Large intestine (tissue), 3 donors: Measurements from ENCODE around the gene COL16A1. TPM values are rescaled to one million over a fixed set of nuclear protein-coding genes. Genes with fewer than 3 reads are reported as not detected.

Source experiments
- DNase-seq, 2 donors: peaks; one replicate each; pipeline versions ENCODE4 v3.0.0 to v3.0.0-alpha.2; 2013
- H3K27ac ChIP-seq: one replicate; pipeline ENCODE4 v1.5.1; 2013; ENCODE audit warnings: low read length
- H3K27me3 ChIP-seq: 2 replicates; pipeline ENCODE4 v1.6.1; 2013; ENCODE audit warnings: low read length; ENCODE audit not compliant: control insufficient read depth, insufficient read depth
- H3K36me3 ChIP-seq: 2 replicates; pipeline ENCODE4 v1.6.1; 2013; ENCODE audit warnings: low read length; ENCODE audit not compliant: control insufficient read depth, insufficient read depth
- H3K4me1 ChIP-seq: one replicate; pipeline ENCODE4 v1.6.1; 2013; ENCODE audit warnings: low read length; ENCODE audit not compliant: control insufficient read depth, insufficient read depth
- H3K4me3 ChIP-seq: one replicate; pipeline ENCODE4 v1.5.1; 2013; ENCODE audit warnings: low read length
- H3K9me3 ChIP-seq: one replicate; pipeline ENCODE4 v1.6.1; 2013; ENCODE audit warnings: mild to moderate bottlenecking, low read depth, low read length, moderate library complexity; ENCODE audit not compliant: control insufficient read depth
- WGBS: methylation state at CpG from one replicate; pipeline ENCODE4 v1.1.5; 2013; ENCODE audit warnings: low lambda C conversion rate; ENCODE audit not compliant: insufficient coverage; 5-methylcytosine and 5-hydroxymethylcytosine counted together
- polyA plus RNA-seq: library from polyadenylated mRNA; unstranded; fragments of 120-200 nt; gene quantifications from one replicate; pipeline ENCODE4 v1.2.1, GENCODE V29; 2013

The COL16A1 gene
- polyA plus RNA-seq, 1 donor = 188 TPM

DNA sequence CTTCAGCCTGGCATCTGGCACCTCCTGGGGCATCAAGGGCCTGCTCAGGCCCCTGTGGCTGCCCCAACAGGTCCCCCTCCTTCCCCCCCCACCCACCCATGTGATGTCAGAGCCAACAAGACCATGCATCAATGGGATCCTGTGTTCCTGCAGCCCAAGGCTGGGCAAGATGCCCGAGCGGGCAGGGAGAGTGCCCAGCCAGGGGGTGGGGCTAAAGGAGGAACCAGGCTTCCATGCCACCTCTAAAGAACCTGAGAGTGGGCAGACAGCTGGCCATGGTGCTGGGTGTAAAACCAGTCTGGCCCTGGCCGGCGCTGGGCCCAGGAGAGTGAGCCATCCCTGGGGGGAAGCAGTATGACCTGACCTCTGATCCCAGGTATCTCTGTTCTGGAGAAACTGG lies 7.6 kb downstream of the COL16A1 start:
- Histone ChIP-seq H3K9me3 (no peaks in the 10 kb centered on the region), H3K4me3 (no peak overlapping the region), H3K36me3 (peaks cover 72% of the 10 kb centered on the region), H3K27me3 (no peaks in the 10 kb centered on the region), H3K4me1 (peaks cover 16% of the 10 kb centered on the region), H3K27ac (no peak overlapping the region)
- DNase-seq = no peak
- WGBS = no CpG with 5 or more reads among the region's 4 CpGs

DNA sequence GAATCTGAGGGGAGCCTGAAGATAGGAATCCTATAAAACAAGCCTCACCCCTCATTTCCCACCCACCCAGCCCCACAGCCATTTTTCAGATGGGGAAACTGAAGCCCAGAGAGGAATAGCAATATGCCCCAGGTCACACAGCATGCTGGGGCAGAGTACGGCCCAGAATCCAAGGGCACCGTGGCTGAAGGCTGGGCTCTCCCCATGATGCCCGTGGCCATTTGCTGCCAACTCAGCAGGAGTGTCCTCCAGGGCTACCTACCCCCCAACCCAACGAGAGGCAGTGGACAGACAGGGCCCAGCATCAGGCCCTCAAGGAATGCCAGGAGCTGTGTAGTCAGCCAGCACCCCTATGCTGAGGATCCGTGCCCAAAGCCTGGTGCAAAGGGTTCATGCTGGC lies 8.5 kb downstream of the COL16A1 start:
- Histone ChIP-seq H3K27ac (no peak overlapping the region), H3K4me1 (peaks cover 9% of the 10 kb centered on the region), H3K36me3 (peaks cover 81% of the 10 kb centered on the region), H3K4me3 (no peak overlapping the region), H3K27me3 (no peaks in the 10 kb centered on the region), H3K9me3 (no peaks in the 10 kb centered on the region)
- no CpG with 5 or more reads among the region's 5 CpGs for WGBS
- DNase-seq = no peak

DNA sequence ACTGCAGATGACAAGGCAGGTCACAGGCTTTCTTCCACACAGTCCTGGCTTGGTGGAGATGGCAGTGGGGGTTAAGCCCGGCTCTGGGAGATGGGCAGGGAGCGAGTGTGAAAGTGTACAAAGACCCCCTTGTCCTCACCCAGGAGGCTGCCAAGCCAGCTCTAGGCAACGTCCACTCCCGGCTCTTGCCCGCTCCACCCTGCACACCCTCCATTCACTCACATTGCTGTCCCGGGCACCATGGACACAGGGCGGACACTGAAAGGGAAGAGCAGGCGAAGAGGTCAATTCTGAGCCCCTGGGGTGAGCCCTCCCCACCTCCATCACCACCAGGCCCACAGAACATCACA lies 8.9 kb downstream of the COL16A1 start:
- DNase-seq = no peak
- H3K36me3 ChIP-seq = peaks cover 81% of the 10 kb centered on the region
- no peaks in the 10 kb centered on the region for H3K9me3 ChIP-seq
- H3K4me3 ChIP-seq = no peak overlapping the region
- no peaks in the 10 kb centered on the region for H3K27me3 ChIP-seq
- H3K4me1 ChIP-seq = peaks cover 5% of the 10 kb centered on the region
- no CpG with 5 or more reads among the region's 8 CpGs for WGBS
- no peak overlapping the region for H3K27ac ChIP-seq

DNA sequence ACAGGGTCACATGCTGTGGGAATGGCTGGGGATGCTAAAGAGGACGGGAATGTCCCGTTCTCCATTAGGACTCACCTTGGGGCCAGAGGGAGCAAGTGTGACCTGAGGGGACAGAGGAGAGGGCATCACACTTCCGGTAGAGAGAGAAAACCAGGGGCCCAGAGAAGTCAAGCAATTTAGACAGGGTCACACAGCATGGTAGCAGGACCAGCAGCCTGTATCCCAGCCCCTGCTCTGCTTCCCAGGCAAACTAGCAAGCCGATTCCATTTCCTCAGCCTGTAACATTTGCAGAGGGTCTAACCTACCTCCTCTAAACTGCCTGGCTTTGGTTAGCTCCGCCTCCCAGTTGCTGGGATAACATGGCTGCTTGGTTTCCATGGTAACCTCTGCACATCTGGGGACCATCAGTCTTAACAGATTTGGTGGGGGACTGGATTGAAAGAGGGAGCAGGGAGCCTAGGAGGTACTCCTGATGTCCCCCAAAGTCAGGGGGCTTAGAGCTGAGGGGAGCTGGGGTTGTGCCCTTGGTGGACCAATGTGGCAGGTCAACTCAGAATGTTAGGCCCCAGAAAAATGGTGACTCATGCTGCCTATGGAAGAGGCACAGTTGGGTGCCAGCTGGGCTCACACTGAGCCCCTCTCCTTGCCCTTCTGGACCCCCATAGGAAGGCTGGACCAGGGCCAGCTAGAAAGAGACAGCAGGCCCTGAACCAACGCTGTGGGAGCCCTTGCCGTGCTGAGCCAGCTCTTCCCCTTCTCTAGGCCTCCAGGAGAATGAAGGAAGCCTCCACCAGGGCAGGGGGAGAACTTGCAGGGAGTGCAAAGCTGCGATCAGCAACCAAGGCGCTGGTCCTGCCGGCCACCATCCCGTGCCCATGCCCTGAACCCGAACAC lies 9.5 kb downstream of the COL16A1 start:
- no CpG with 5 or more reads among the region's 12 CpGs for WGBS
- H3K27me3 ChIP-seq = no peaks in the 10 kb centered on the region
- peaks cover 81% of the 10 kb centered on the region for H3K36me3 ChIP-seq
- H3K9me3 ChIP-seq = no peaks in the 10 kb centered on the region
- no peaks in the 10 kb centered on the region for H3K4me1 ChIP-seq
- H3K27ac ChIP-seq = no peak overlapping the region
- DNase-seq = no peak
- no peak overlapping the region for H3K4me3 ChIP-seq

DNA sequence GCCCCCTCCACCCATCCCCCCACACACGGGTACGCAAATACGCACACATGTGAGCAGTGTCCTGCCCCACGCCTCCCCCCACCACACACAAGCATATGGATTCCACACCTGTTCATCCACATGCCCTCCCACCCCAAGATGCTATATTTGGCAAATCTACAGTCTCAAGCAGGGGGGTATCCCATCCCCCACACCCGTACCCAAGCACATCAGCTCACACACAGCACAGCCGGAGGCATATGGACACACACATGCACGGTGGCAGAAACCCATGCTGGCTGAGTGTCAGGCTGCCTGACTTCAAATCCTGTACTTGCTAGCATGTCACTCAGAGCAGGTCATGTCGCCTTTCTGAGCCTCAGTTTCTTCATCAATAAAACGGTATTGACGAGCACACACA lies 10.6 kb downstream of the COL16A1 start:
- no peaks in the 10 kb centered on the region for H3K4me1 ChIP-seq
- no peaks in the 10 kb centered on the region for H3K27me3 ChIP-seq
- H3K36me3 ChIP-seq = peaks cover 78% of the 10 kb centered on the region
- no peak for DNase-seq
- H3K27ac ChIP-seq = no peak overlapping the region
- H3K4me3 ChIP-seq = no peak overlapping the region
- WGBS = no CpG with 5 or more reads among the region's 10 CpGs
- no peaks in the 10 kb centered on the region for H3K9me3 ChIP-seq

DNA sequence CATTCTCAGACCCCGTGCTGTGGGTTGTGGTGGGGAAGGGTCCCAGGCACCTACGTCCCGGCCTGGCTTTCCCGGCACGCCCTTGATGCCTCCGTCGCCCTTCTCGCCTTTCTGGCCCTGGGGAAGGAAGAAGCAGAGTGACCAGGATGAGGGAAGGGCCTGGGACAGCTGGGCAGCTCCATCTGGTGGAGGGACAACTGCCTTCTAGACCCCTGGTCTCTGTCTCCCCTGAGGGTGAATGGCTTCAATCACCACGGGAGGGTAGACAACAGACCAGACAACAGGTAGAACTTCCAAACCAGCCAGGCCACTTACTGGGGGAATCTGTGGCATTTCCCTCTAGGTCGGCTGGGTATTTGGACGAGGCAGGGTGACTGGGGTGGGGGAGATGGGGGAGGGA lies 11.9 kb downstream of the COL16A1 start:
- Histone ChIP-seq H3K4me1 (no peaks in the 10 kb centered on the region), H3K27ac (no peak overlapping the region), H3K27me3 (no peaks in the 10 kb centered on the region), H3K36me3 (peaks cover 72% of the 10 kb centered on the region), H3K4me3 (no peak overlapping the region), H3K9me3 (no peaks in the 10 kb centered on the region)
- WGBS = no CpG with 5 or more reads among the region's 11 CpGs
- DNase-seq = no peak

DNA sequence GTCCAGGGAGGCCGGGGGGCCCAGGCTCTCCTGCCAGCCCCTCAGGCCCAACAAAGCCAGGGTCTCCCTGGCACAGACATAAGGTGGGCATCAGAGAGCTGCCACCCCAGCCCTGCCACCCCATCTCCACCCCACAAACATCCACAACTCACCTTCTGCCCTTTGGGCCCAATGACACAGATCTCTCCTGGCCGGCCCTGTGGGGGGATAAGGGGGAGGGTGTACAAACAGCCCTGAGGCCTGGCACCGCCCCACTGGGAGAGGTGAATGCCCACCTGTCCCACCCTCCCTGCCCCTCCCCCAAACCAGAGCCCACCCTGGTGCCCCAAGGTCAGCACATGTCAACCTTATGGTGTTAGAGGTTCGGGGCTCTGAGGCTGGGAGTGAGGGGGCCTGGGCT lies 12.4 kb downstream of the COL16A1 start:
- Histone ChIP-seq H3K4me1 (peaks cover under 1% of the 10 kb centered on the region), H3K36me3 (peaks cover 68% of the 10 kb centered on the region), H3K27me3 (no peaks in the 10 kb centered on the region), H3K9me3 (no peaks in the 10 kb centered on the region), H3K4me3 (no peak overlapping the region), H3K27ac (no peak overlapping the region)
- WGBS = no CpG with 5 or more reads among the region's 4 CpGs
- DNase-seq = no peak

DNA sequence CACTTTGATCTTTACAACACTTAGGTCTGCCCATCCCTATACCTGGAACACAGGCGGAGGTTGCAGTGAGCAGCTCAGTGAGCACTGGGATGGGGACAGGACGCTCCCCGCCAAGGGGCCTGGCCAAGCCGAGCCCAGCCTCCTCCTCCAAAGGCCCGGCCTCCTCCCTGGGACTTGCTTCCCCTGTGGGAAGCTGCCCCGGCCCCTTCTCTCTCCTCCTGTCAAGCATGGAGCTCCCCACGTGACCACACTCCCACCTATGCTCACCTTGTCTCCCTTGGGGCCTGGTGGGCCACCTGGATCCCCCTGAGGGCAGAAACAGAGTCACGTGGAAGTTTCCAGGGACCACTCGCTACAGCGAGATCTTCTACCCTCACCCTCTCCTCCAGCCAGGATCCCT lies 12.9 kb downstream of the COL16A1 start:
- WGBS = no CpG with 5 or more reads among the region's 10 CpGs
- no peak overlapping the region for H3K4me3 ChIP-seq
- H3K9me3 ChIP-seq = no peaks in the 10 kb centered on the region
- peaks cover 5% of the 10 kb centered on the region for H3K4me1 ChIP-seq
- DNase-seq = no peak
- no peaks in the 10 kb centered on the region for H3K27me3 ChIP-seq
- peaks cover 66% of the 10 kb centered on the region for H3K36me3 ChIP-seq
- H3K27ac ChIP-seq = no peak overlapping the region

DNA sequence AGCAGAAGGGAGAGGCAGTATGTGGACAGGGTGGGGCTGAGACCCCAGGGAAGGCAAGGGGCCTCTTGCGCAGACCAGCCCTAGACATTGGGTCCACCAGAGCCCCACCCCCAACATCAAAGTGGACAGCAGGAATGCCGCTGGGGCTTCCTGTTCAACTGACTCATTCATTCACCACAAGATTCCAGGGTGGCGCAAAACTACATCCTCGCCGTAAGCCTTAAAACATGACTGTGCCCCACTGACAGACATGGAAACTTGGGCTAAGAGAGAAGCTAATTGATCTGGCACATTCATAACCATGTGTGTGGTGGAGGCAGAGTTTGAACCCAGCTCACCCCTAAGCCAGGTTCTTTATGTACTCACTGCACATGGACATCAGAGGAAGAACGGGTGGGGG lies 14.0 kb downstream of the COL16A1 start:
- WGBS = no CpG with 5 or more reads among the region's 6 CpGs

DNA sequence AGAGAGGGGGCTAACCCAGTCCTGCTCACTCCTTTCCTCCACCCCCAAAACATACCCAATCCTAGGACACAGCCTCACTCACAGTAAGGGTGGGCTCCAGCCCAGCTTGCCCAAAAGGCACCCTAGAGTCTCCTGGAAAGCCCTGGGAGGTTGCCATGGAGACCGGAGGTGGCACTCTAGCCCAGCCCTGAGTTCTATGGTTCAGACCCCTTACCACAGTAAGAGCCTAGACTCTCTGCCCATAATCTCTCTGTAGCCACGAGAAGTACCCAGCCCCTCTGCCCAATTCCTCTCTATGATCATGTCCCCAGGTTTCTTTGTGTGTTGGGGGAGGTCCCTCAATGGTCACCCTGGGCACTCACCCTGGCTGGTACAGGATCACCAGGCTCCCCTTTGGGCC lies 14.4 kb downstream of the COL16A1 start:
- H3K27me3 ChIP-seq = no peaks in the 10 kb centered on the region
- no peak overlapping the region for H3K27ac ChIP-seq
- no peaks in the 10 kb centered on the region for H3K9me3 ChIP-seq
- no CpG with 5 or more reads among the region's 2 CpGs for WGBS
- peaks cover 55% of the 10 kb centered on the region for H3K36me3 ChIP-seq
- no peak for DNase-seq
- H3K4me1 ChIP-seq = peaks cover 13% of the 10 kb centered on the region
- no peak overlapping the region for H3K4me3 ChIP-seq

More for the DNA sequence above, 14.0 kb downstream of the COL16A1 start:
- Histone ChIP-seq H3K9me3 (no peaks in the 10 kb centered on the region), H3K36me3 (peaks cover 60% of the 10 kb centered on the region), H3K27me3 (no peaks in the 10 kb centered on the region), H3K4me1 (peaks cover 10% of the 10 kb centered on the region), H3K4me3 (no peak overlapping the region), H3K27ac (no peak overlapping the region)
- DNase-seq = no peak
